ENCODE data around the gene HESX1.

Gene HESX1

GRCh38 chr3:57199895-57200297 is at the start of gene HESX1:
HESX1 (minus strand) TSS chr3:57199978; CDS start chr3:57199918, 60 bp downstream.
- DNase-seq (ENCODE audit: low spot score): no peak

GRCh38 chr3:57244946-57245345 is 45.2 kb upstream of the HESX1 start:
- DNase-seq (ENCODE audit: low spot score): no peak

DNA sequence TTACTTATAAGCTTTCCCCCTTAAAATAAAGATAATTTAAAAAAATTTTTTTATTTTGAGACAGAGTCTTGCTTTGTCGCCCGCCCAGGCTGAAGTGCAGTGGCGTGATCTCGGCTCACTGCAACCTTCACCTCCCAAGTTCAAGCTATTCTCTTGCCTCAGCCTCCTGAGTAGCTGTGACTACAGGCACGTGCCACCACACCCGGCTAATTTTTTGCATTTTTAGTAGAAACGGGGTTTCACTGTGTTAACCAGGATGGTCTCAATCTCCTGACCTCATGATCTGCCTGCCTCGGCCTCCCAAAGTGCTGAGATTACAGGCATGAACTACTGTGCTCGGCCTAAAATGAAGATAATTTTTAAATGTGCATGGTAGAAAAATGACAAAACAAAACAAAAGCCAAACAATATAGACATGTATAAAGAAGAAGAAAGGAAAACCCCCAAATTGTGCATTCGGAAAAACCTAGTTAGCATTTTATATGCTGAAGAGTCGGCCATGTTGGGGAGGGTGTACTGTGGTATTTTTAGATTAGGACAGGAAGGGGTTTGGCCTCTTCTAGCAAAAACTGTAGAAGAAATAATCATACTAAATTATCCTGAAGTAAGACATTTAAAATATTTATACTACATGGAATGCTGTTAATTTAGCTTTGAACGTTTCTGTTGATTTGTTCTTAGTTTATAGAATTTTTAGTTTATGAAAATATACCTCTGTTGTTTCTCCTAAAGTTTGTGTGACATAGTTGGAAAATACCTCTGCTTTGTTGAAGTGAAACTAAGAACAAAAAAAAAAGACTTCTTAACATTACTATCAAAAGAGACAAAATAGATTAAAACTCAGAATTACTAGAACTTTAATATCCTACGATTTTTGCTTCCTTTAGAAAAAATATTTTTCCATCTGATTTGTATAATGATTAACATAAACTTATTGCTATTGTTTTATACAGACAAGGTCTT is 35.1 kb upstream of the HESX1 start:
- no peak for DNase-seq (ENCODE audit: low spot score)

DNA sequence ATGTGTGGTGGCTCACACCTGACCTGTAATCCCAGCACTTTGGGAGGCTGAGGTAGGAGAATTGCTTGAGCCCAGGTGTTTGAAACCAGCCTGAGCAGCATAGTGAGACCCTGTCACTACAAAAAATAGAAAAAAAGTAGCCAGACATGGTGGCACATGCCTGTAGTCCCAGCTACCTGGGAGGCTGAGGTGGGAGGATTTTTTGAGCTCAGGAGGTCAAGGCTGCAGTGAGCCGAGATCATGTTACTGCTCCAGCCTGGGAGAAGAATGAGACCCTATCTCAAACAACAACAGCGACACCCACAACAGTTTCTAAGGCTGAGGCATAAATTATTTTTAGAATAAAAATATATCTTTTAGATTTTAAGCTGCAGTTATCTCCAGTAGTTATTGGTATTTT is 34.0 kb upstream of the HESX1 start:
- DNase-seq (ENCODE audit: low spot score): no peak

DNA sequence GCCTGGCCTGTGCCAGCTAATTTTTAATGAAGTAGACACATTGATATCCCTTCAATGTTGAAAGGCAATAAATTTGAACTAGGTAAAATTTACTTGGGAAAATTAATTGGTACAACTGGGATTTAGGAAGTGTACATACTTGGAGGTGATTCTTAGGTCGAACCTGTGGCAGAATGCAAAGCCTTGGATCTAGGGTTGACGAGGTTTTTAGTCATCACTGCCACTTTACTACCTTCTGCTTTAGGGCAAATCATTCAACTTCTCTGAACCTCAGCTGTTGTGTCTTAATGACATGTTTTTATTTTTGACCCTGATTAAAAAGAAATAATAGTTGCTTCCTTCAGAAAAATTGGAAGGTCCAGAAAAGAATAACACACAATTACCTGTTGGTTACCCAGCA is 30.2 kb upstream of the HESX1 start:
- DNase-seq (ENCODE audit: low spot score): no peak

GRCh38 chr3:57227930-57228751 is 28.4 kb upstream of the HESX1 start:
- DNase-seq (ENCODE audit: low spot score): peak; percentile 24

DNA sequence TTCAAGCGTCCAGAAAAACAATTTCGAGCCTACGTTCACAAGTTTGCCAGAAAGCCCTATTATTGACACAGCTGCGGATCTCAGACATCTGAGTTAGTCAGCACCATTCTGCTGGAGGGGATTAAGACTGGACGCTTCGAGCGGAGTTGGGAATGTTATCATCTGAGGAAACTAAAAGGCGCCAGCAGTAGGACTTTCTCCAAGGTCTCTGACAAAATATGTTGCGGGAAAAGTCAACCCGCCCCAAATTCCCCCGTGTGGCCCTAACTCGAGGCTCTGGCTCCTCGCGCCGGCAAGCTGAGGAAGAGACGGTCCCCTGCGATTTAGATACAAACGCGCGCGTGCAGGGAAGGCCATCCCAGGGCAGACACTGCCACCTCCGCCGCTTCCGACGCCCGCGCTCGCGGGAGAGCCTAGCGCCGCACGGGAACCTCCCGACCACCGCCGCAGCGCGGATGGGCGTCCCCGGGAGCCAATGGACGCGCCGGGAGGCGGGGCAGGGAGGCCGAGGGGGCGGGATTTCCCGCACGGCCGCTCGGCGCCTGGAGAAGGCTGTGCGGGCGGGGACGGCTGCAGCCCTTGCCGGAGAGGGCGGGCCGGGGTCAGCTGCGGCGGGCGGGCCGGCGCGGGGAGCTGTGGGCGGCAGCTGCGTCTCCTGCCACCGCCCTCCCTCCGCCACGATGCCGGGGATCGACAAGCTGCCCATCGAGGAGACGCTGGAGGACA is 27.6 kb upstream of the HESX1 start, which contains the start of gene APPL1:
APPL1 (plus strand) TSS at position 526 of the 726 bp plus-strand sequence; CDS start at position 681, 155 bp downstream.
- DNase-seq (ENCODE audit: low spot score): peak; percentile 84

GRCh38 chr3:57226176-57226575 is 26.4 kb upstream of the HESX1 start:
- DNase-seq (ENCODE audit: low spot score): no peak

DNA sequence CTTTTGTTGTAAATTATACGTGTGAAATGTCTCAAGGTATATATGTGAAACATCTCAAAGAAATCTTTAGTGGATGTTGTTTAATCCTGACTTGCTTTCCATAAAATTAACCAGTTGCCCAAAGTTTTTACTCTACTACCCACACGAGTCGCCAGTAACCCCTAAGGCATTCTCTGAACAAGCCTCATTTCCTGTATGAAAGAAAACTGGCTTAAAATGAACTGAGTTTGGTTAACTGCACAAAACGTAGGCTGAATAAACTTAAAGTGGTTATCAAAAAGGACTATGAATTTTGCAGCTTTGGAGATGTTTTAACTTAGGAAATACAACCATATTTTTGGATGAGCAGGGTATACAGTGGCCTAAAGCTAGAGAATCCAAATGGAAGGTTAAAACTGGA is 25.1 kb upstream of the HESX1 start:
- DNase-seq (ENCODE audit: low spot score): no peak

DNA sequence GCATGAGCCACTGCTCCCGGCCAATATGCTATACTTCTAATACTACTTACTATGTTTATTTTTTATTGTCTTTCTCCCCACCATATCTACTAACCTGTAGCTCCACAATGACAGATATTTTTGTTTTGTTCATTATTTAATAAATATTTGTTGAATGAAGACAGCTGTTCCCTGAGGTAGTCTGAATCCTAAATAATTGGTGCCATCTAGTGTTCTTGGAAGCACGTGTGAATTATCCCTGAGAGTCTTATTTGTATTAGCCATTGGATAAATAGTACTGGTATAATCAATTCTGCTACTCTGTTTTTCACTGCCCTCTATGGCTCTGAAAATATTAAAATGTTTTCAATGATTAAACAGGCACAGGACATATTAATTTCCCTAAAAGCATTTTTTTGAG is 22.1 kb upstream of the HESX1 start:
- DNase-seq (ENCODE audit: low spot score): no peak

GRCh38 chr3:57206423-57206822 is 6.6 kb upstream of the HESX1 start:
- DNase-seq (ENCODE audit: low spot score): no peak

DNA sequence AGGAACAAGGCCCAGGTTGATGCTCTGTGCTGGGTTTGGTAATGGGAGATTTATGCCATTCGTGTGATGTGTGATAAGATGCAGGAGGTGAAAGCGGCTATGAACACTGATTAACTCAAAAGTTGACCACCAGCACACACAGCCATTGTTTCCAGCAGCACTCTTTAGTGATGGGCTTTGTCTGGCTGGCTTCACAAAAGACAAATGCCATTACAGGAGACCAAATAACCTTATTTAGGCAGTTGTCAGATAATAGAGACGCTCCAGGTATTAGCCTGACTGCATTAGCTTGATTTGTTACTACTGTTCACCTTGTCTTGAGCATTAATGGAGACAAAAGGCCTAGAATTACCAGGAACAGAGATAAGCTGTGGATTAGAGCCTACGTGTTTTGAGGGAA is 5.1 kb downstream of the HESX1 start:
- DNase-seq (ENCODE audit: low spot score): no peak

DNA sequence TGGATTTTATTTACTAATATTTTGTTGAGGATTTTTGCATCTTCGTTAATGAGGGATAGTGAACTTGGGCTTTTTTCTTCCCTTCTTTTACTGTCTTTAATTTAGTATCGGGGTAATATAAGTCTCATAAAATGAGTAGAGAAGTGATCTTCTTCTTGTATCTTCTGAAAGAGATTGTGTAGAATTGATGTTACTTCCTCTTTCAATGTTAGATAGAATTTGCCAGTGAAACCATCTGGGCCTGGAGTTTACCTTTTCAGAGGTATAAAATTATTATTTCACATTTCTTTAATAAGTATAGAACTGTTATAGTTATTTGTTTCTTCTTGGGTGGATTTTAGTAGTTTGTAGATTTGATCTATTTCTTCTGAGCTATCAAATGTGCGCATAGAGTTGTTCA is 7.8 kb downstream of the HESX1 start:
- no peak for DNase-seq (ENCODE audit: low spot score)

DNA sequence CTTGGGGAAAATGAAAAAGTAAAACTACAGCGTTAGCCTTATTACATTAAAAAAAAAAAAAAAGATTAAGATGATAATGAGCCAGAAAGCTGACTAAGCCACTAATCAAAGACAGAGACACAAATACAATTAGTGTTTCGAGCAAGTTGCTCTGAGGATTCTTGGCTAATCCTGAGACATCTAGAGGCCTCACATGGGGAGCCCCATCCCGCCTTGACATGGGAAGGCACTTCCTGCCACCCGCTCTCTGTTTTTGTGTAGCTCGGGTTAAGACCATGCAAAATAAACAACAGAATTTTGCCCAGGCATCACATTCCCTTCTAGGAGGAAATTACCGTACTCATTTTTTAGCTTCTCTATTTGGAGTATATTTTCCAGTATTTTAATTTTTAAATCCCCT is 15.3 kb downstream of the HESX1 start:
- no peak for DNase-seq (ENCODE audit: low spot score)

DNA sequence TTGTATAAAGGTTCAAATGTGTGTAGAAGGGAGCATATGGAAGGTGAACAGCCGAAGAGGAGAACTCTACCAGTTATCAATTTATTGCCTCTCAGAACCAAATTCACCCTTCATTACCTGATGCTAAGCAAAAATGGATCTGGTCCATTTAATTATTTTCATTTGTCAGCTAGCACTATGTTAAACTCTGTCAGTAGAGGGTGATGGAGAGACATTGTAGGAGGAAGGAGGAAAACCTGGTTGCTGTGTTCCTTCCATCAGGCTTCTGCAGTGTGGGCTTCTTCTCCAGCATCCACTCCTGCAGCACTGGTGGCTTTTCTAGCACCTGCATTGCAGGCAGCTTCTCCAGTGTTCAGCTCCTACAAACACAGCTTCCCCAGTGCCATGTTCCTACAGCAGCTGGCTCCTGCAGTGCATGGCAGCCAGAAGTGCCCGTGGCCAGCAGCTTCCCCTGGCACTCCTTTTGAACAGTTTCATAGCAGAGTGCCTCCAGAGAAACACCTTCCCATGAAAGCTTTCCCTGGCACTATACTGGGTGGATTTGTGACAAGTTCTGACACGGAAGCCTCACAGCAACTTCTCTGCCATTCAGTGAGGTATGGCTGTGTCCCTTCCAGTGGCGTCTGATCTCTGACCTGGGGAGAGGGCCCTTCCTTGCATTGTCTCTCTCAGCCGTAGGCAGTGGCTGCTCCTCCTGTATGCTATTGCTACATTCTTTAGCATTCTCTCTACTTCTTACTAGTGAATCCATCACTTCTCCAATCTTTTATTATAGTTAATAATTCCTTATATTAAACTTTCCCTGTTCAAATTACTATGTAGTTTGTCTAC is 20.0 kb downstream of the HESX1 start:
- DNase-seq (ENCODE audit: low spot score): no peak

DNA sequence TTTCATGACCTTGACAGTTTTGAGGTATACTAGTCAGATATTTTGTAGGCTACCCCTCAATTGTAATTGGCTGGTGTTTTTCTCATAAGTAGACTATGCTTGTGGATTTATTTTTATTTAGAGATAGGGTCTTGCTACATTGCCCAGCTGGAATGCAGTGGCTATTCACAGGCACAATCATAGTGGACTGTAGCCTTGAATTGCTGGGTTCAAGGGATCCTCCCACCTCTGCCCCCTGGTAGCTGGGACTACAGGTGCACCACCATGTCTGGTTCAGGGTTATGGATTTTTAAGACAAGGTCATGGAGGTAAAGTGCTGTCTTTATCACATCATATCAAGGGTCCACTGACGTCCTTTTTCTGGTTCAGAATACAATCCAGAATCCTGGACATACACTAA is 23.7 kb downstream of the HESX1 start:
- no peak for DNase-seq (ENCODE audit: low spot score)

DNA sequence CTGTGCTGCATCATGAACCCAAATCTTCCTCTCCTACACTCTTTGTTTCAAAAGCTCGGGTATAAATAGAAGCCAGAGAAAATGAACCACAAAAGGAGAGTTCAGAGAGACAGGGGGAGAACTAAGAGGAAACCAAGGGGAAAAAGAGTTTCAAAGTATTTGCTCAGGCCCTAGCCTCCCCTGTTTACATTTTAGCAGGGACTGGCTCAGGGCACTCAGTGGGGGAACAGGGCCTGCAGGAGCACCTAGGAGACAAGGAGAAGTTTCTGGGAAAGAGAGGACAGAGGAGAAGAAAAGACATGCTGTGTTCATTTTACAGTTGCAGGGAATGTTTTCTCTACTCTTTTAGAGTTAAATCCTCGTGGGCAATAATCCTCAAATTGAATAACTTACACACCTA is 26.1 kb downstream of the HESX1 start:
- no peak for DNase-seq (ENCODE audit: low spot score)

- DNase-seq (ENCODE audit: low spot score): no peak
These were observed 28.8 kb downstream of the HESX1 start for GRCh38 chr3:57170946-57171345.

DNA sequence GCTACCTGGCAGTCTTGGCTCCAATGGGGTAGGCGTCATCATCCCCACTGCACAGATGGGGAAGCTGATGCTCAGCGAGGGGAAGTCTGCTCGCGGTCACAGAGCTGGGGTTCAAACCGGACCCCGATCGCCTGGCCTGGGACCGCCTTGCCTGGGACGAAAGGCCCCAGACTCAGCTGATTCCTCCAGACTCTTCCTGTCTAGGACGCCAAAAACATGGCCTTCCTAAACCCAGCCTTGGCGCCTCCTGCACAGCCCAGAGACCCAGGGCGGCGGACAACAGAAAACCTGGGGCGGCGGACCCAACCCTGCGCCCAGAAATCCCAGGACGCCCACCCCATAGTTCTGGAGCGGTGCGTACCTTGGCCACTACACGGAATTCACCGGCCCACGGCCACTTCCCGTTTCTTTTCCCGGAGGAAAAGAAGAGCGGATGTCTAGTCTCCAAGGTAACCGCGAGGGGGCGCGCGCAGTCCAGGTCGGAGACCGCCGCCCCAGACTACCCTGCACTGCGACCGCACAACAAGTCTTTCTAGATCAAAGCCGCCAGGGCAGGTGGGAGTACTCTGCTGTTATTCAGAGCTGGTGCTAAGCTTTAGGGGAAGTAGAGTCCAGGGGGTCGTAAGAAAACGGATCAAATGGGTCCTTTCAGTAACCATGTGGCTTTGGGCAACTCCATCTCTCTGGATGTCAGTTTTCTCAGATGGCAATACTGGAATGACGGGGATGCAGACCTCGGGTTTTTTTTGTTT is 29.7 kb downstream of the HESX1 start:
- DNase-seq (ENCODE audit: low spot score): peak; percentile 55

DNA sequence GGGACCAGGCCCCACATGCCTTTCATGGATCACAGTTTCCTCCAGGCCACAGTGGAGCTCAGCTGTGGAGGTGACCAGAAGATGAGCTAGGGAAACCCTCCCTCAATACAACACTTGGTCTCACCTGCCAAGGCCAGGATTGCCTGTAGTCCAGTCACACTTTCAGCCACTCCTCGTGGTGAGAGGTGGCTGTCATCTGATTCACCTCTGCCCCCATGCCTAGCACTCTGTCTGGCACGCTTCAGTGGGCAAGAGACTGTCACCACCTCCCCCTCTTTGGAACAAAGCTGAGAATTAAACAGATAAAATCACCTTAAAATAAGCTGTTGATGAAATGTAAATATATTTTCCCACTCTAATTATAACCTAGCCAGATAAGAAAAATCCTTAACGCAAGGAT is 30.7 kb downstream of the HESX1 start:
- DNase-seq (ENCODE audit: low spot score): no peak

GRCh38 chr3:57168151-57168550 is 31.6 kb downstream of the HESX1 start:
- no peak for DNase-seq (ENCODE audit: low spot score)

All from CD4-positive, alpha-beta T cell treated with Interleukin-6 at 100 ng/mL for 8 hours (primary cell).